GM23248 (cell line): ENCODE measurements around the gene HSPA12A.

Source experiments
- EZH2 ChIP-seq: fragments of 200-600 bp; sonication (generic); IDR thresholded peaks from 2 replicates; pipeline ENCODE4 v1.6.1; 2018; ENCODE audit warnings: antibody characterized with exemption, mild to moderate bottlenecking; ENCODE audit not compliant: insufficient read depth, poor library complexity, severe bottlenecking
- EZH2phosphoT487 ChIP-seq: fragments of 200-600 bp; sonication (generic); IDR thresholded peaks from 2 replicates; pipeline ENCODE4 v1.6.1; 2018; ENCODE audit warnings: antibody characterized with exemption, moderate library complexity, mild to moderate bottlenecking, low read depth; ENCODE audit not compliant: insufficient read depth

GRCh38 chr10:116669080-116669479, 73.3 kb downstream of the HSPA12A start:
- TF ChIP-seq EZH2 (no peak), EZH2phosphoT487 (no peak)
